ENCODE measurements around the gene MAST4. TPM values are rescaled to one million over a fixed set of nuclear protein-coding genes. Genes with fewer than 3 reads are reported as not detected.

The MAST4 gene
- total RNA-seq, 1 donor from 2014 or later: 10.5 TPM

DNA sequence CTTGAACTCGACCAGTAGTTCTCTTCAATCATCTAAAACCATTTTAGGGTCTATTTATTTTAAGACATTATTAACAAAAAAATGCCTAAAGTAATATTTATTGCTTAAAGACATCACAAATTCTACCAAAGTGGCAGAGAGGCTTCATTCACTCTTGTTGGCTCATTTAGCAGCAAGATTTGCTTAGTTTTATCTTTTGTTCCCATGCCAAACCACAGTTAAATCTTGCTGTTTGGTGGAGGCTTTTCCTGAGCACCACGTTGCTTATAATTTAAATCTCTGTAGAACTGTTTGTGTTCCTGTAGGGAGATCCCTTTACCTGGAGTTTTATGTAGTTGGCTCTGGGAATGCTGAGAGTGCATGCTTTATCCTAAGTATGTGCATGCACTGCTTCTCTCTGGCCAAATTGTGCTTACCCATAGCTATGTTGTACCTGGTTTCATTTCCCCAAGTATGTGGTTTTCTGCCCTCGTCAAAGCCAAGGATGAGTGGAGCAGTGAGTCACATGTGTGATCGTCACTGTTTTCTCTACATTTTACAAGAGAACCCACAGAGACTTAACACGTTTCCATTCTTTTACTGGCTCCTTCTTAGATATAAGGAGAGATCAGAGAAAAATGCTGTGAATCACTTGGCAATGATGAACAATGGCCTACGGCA is 42.1 kb upstream of the MAST4 start:
- Mint-ChIP-seq H3K27ac (ENCODE audit: unreplicated experiment) (no peak overlapping the region), H3K4me3 (ENCODE audit: unreplicated experiment) (no peak overlapping the region), H3K9me3 (ENCODE audit: unreplicated experiment) (peaks cover 3% of the 10 kb centered on the region), H3K4me1 (ENCODE audit: unreplicated experiment) (no peaks in the 10 kb centered on the region), H3K36me3 (ENCODE audit: unreplicated experiment) (no peaks in the 10 kb centered on the region), H3K27me3 (ENCODE audit: unreplicated experiment) (no peaks in the 10 kb centered on the region)
- DNase-seq (ENCODE audit: extremely low spot score, unreplicated experiment): no peak
- TF ChIP-seq, protein P1, sequence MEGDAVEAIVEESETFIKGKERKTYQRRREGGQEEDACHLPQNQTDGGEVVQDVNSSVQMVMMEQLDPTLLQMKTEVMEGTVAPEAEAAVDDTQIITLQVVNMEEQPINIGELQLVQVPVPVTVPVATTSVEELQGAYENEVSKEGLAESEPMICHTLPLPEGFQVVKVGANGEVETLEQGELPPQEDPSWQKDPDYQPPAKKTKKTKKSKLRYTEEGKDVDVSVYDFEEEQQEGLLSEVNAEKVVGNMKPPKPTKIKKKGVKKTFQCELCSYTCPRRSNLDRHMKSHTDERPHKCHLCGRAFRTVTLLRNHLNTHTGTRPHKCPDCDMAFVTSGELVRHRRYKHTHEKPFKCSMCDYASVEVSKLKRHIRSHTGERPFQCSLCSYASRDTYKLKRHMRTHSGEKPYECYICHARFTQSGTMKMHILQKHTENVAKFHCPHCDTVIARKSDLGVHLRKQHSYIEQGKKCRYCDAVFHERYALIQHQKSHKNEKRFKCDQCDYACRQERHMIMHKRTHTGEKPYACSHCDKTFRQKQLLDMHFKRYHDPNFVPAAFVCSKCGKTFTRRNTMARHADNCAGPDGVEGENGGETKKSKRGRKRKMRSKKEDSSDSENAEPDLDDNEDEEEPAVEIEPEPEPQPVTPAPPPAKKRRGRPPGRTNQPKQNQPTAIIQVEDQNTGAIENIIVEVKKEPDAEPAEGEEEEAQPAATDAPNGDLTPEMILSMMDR (IDR thresholded peaks at IDR 0.05): no peak

DNA sequence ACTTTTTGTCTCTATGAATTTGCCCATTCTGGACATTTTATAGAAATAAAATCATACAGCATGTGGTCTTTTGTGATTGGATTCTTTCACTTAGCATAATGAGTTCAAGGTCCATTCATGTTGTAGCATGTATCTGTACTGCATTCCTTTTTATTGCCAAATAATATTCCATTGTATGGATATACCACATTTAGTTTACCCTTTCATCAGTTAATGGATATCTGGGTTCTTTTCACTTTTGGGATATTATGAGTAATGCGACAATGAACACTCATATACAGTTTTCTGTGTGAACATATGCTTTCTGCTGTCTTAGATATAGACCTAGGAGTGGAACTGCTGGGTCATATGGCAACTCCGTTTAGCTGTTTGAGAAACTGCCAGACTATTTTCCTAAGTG is 41.3 kb upstream of the MAST4 start:
- H3K27ac Mint-ChIP-seq (ENCODE audit: unreplicated experiment): no peak overlapping the region
- H3K9me3 Mint-ChIP-seq (ENCODE audit: unreplicated experiment): peaks cover 3% of the 10 kb centered on the region
- no peak overlapping the region for H3K4me3 Mint-ChIP-seq (ENCODE audit: unreplicated experiment)
- no peaks in the 10 kb centered on the region for H3K4me1 Mint-ChIP-seq (ENCODE audit: unreplicated experiment)
- TF ChIP-seq, protein P1 (IDR thresholded peaks at IDR 0.05): no peak
- no peaks in the 10 kb centered on the region for H3K36me3 Mint-ChIP-seq (ENCODE audit: unreplicated experiment)
- no peaks in the 10 kb centered on the region for H3K27me3 Mint-ChIP-seq (ENCODE audit: unreplicated experiment)
- no peak for DNase-seq (ENCODE audit: extremely low spot score, unreplicated experiment)

DNA sequence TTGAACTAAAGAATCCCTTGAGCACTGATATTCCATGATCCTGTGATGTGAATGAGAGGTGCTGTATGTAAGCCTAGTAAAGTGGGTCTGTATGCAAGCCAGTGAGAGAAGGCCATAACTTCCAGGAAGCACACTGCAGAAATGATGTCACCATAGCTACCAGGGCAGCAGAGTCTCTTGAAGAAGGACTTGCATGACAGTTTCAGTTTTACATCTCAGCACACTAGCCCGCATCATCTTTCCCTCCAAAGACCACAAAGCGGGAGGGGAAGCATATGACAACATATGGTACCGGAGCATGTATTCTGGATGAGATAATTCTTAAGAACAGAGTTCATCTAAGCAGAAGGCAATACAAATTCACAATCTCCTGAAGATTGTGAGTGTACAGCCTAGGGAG is 37.6 kb upstream of the MAST4 start:
- DNase-seq (ENCODE audit: extremely low spot score, unreplicated experiment): no peak
- Mint-ChIP-seq H3K27ac (ENCODE audit: unreplicated experiment) (no peak overlapping the region), H3K4me3 (ENCODE audit: unreplicated experiment) (no peak overlapping the region), H3K9me3 (ENCODE audit: unreplicated experiment) (peaks cover 9% of the 10 kb centered on the region), H3K27me3 (ENCODE audit: unreplicated experiment) (no peaks in the 10 kb centered on the region), H3K4me1 (ENCODE audit: unreplicated experiment) (no peaks in the 10 kb centered on the region), H3K36me3 (ENCODE audit: unreplicated experiment) (no peaks in the 10 kb centered on the region)
- TF ChIP-seq, protein P1 (IDR thresholded peaks at IDR 0.05): no peak

DNA sequence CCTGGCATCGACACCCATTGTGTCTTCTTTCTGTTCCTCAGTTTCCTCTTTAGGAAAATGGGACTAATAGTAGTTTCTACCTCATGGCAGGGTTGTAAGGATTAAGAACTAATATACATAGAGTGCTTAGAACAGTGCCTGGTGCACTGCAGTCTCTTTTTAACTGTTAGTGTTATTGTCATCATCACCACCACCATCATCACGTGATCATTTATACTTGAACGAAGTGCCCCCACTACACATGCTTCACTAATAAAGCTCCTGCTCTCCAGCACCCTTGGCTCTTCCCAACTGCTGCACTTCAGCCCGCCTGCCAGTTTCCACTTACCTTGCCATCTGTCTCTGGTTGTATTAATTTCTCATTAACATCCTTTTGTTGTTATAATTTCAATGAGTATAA is 35.8 kb upstream of the MAST4 start:
- no peaks in the 10 kb centered on the region for H3K4me1 Mint-ChIP-seq (ENCODE audit: unreplicated experiment)
- H3K27ac Mint-ChIP-seq (ENCODE audit: unreplicated experiment): no peak overlapping the region
- TF ChIP-seq, protein P1 (IDR thresholded peaks at IDR 0.05): no peak
- H3K36me3 Mint-ChIP-seq (ENCODE audit: unreplicated experiment): no peaks in the 10 kb centered on the region
- no peaks in the 10 kb centered on the region for H3K27me3 Mint-ChIP-seq (ENCODE audit: unreplicated experiment)
- H3K4me3 Mint-ChIP-seq (ENCODE audit: unreplicated experiment): no peak overlapping the region
- no peak for DNase-seq (ENCODE audit: extremely low spot score, unreplicated experiment)
- H3K9me3 Mint-ChIP-seq (ENCODE audit: unreplicated experiment): peaks cover 7% of the 10 kb centered on the region

DNA sequence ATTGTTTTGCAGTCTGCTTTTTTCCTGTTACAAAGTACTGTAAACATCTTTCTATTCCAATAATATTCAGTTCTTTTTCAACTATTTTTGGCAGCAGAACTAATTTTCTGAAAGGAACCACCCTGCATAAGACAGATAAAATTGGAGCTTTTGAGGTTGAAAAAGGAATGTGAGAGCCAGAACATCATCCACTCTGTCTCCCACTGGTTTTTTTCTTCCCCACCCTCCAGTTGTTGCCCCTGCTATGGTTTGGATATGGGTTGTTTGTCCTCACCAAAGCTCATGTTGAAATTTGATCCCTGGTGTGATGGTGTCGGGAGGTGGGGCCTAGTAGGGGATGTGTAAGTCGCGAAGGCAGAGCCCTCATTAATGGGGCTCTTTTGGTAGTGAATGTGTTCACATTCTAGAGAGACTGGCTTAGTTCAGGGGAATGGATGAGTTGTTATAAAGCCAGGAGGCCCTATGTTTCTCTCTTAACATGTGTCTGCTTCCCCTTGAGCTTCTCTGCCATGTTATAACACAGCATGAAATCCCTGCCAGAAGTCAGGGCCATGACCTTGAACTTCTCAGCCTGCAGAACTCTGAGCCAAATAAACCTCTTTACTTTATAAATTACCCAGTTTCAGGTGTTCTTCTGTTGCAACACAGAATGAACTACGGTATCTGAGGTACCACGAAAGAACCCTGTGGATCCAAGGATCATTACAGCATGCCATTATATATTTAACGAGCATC is 34.8 kb upstream of the MAST4 start:
- Mint-ChIP-seq H3K36me3 (ENCODE audit: unreplicated experiment) (no peaks in the 10 kb centered on the region), H3K4me3 (ENCODE audit: unreplicated experiment) (no peak overlapping the region), H3K4me1 (ENCODE audit: unreplicated experiment) (no peaks in the 10 kb centered on the region), H3K27me3 (ENCODE audit: unreplicated experiment) (no peaks in the 10 kb centered on the region), H3K9me3 (ENCODE audit: unreplicated experiment) (peaks cover 6% of the 10 kb centered on the region), H3K27ac (ENCODE audit: unreplicated experiment) (no peak overlapping the region)
- no peak for DNase-seq (ENCODE audit: extremely low spot score, unreplicated experiment)
- TF ChIP-seq, protein P1 (IDR thresholded peaks at IDR 0.05): no peak

Measured in osteocyte (in vitro differentiated cells).